Tongue (tissue), 2 donors: ENCODE results near the gene FAM124A. TPM values are rescaled to one million over a fixed set of nuclear protein-coding genes. Genes with fewer than 3 reads are reported as not detected.
A peak's percentile ranks its signal among the peaks of the same experiment; 100 is the strongest.

ENCODE experiments used
- DNase-seq: peaks from one replicate; pipeline ENCODE4 v3.0.0-alpha.2; 2015
- total RNA-seq: library from RNA; depleted of rRNA; stranded (reverse); fragments of >200 nt; gene quantifications from one replicate; pipeline ENCODE4 v1.2.3, GENCODE V29; 2014

Gene FAM124A
- total RNA-seq, 1 donor from 2014 or later: 2.1 TPM

GRCh38 chr13:51221108-51221507 lies 1.1 kb upstream of the FAM124A start:
- DNase-seq: no peak

- no peak for DNase-seq
Observed at GRCh38 chr13:51221674-51222036, 543 bp upstream of the FAM124A start.

- peak; percentile 36 for DNase-seq
Observed at GRCh38 chr13:51222686-51223559, 725 bp downstream of the FAM124A start.

- DNase-seq: no peak
Observed at GRCh38 chr13:51223560-51224270, 1.5 kb downstream of the FAM124A start.

GRCh38 chr13:51225029-51225428 lies 2.8 kb downstream of the FAM124A start:
- DNase-seq: no peak

- no peak for DNase-seq
Observed at GRCh38 chr13:51227404-51227803, 5.2 kb downstream of the FAM124A start.

- DNase-seq: no peak
Observed at GRCh38 chr13:51229101-51229719, 7.0 kb downstream of the FAM124A start.

GRCh38 chr13:51229731-51230130 lies 7.5 kb downstream of the FAM124A start:
- no peak for DNase-seq

- peak; percentile 86 for DNase-seq
Observed at GRCh38 chr13:51230477-51231105, 8.4 kb downstream of the FAM124A start.

- DNase-seq: no peak
Observed at GRCh38 chr13:51231456-51231855, 9.3 kb downstream of the FAM124A start.

- no peak for DNase-seq
Observed at GRCh38 chr13:51232328-51232727, 10.1 kb downstream of the FAM124A start.

GRCh38 chr13:51233117-51233826 lies 11.1 kb downstream of the FAM124A start:
- DNase-seq: no peak

GRCh38 chr13:51234676-51235075 lies 12.5 kb downstream of the FAM124A start:
- DNase-seq: no peak

- DNase-seq: no peak
Observed at GRCh38 chr13:51235186-51235585, 13.0 kb downstream of the FAM124A start.

GRCh38 chr13:51235756-51236490 lies 13.7 kb downstream of the FAM124A start:
- peak; percentile 20 for DNase-seq

- no peak for DNase-seq
Observed at GRCh38 chr13:51236491-51236792, 14.2 kb downstream of the FAM124A start.

- no peak for DNase-seq
Observed at GRCh38 chr13:51237386-51237785, 15.2 kb downstream of the FAM124A start.

- no peak for DNase-seq
Observed at GRCh38 chr13:51237887-51238286, 15.7 kb downstream of the FAM124A start.

GRCh38 chr13:51240178-51240577 lies 18.0 kb downstream of the FAM124A start:
- peak; percentile 25 for DNase-seq

GRCh38 chr13:51240958-51241357 lies 18.8 kb downstream of the FAM124A start:
- DNase-seq: no peak

GRCh38 chr13:51241720-51242119 lies 19.5 kb downstream of the FAM124A start:
- no peak for DNase-seq
